ENCODE results near the gene ITPKC. TPM values are rescaled to one million over a fixed set of nuclear protein-coding genes. Genes with fewer than 3 reads are reported as not detected.

ITPKC gene
- total and polyA plus RNA-seq, 9 of the 15 experiments (the other 6 are each of a cell fraction or from before 2014, with no cell fraction given), result 0.08 to 9.3 (median 5.8) TPM

DNA sequence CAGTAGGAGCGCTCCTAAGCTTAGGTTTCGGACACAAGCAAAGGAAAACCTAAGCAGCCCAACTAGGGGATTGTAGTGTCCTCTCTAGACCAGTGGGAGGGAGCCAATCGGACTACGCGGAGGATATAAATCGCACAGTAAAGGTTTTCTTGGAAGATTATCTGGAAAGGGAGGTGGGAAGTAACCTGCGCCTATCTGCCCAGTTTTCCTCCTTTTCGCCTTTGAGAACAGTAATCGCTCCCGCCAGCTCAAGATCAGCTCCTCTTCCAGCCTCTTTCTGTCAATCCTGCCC is 60.7 kb downstream of the ITPKC start (continued):
- TF ChIP-seq BRCA1 (IDR thresholded peaks at IDR 0.05), result no peak
- no peak for TF ChIP-seq BRCA1 (CRISPR knock-in tag; IDR thresholded peaks at IDR 0.05)
- no peak for TF ChIP-seq SRSF3 (IDR thresholded peaks at IDR 0.05; ENCODE audit: insufficient read depth, low read length)
- TF ChIP-seq, protein P1, sequence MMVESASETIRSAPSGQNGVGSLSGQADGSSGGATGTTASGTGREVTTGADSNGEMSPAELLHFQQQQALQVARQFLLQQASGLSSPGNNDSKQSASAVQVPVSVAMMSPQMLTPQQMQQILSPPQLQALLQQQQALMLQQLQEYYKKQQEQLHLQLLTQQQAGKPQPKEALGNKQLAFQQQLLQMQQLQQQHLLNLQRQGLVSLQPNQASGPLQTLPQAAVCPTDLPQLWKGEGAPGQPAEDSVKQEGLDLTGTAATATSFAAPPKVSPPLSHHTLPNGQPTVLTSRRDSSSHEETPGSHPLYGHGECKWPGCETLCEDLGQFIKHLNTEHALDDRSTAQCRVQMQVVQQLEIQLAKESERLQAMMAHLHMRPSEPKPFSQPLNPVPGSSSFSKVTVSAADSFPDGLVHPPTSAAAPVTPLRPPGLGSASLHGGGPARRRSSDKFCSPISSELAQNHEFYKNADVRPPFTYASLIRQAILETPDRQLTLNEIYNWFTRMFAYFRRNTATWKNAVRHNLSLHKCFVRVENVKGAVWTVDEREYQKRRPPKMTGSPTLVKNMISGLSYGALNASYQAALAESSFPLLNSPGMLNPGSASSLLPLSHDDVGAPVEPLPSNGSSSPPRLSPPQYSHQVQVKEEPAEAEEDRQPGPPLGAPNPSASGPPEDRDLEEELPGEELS (CRISPR knock-in tag; IDR thresholded peaks at IDR 0.05; ENCODE audit: borderline replicate concordance), result no peak
- TF ChIP-seq, protein P2, sequence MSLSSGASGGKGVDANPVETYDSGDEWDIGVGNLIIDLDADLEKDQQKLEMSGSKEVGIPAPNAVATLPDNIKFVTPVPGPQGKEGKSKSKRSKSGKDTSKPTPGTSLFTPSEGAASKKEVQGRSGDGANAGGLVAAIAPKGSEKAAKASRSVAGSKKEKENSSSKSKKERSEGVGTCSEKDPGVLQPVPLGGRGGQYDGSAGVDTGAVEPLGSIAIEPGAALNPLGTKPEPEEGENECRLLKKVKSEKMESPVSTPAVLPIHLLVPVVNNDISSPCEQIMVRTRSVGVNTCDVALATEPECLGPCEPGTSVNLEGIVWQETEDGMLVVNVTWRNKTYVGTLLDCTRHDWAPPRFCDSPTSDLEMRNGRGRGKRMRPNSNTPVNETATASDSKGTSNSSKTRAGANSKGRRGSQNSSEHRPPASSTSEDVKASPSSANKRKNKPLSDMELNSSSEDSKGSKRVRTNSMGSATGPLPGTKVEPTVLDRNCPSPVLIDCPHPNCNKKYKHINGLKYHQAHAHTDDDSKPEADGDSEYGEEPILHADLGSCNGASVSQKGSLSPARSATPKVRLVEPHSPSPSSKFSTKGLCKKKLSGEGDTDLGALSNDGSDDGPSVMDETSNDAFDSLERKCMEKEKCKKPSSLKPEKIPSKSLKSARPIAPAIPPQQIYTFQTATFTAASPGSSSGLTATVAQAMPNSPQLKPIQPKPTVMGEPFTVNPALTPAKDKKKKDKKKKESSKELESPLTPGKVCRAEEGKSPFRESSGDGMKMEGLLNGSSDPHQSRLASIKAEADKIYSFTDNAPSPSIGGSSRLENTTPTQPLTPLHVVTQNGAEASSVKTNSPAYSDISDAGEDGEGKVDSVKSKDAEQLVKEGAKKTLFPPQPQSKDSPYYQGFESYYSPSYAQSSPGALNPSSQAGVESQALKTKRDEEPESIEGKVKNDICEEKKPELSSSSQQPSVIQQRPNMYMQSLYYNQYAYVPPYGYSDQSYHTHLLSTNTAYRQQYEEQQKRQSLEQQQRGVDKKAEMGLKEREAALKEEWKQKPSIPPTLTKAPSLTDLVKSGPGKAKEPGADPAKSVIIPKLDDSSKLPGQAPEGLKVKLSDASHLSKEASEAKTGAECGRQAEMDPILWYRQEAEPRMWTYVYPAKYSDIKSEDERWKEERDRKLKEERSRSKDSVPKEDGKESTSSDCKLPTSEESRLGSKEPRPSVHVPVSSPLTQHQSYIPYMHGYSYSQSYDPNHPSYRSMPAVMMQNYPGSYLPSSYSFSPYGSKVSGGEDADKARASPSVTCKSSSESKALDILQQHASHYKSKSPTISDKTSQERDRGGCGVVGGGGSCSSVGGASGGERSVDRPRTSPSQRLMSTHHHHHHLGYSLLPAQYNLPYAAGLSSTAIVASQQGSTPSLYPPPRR (CRISPR knock-in tag; IDR thresholded peaks at IDR 0.05; ENCODE audit: borderline replicate concordance), result no peak
